GM20000 (cell line): ENCODE measurements around the gene YOD1.

Experiments used
- DNase-seq: peaks from one replicate; pipeline ENCODE4 v3.0.0; 2012; ENCODE audit warnings: low spot score
- CTCF ChIP-seq: IDR thresholded peaks from 2 replicates; pipeline ENCODE4 v1.5.1; 2012; ENCODE audit warnings: mild to moderate bottlenecking, control low read depth; ENCODE audit errors: extremely low read depth, missing control alignments

Gene YOD1

GRCh38 chr1:207051191-207051943 lies at the start of gene YOD1:
Gene YOD1 (minus strand): TSS chr1:207051208. CDS start chr1:207051030, 178 bp downstream.
- no peak for TF ChIP-seq CTCF
- DNase-seq: no peak

GRCh38 chr1:207097871-207098324 lies 46.9 kb upstream of the YOD1 start:
- peak; percentile 56 for DNase-seq
- TF ChIP-seq CTCF: no peak

GRCh38 chr1:207093944-207094343 lies 42.9 kb upstream of the YOD1 start:
- no peak for TF ChIP-seq CTCF
- DNase-seq: no peak

GRCh38 chr1:207091200-207091908 lies 40.3 kb upstream of the YOD1 start:
- DNase-seq: no peak
- no peak for TF ChIP-seq CTCF

GRCh38 chr1:207089627-207090355 lies 38.8 kb upstream of the YOD1 start:
- TF ChIP-seq CTCF: no peak
- no peak for DNase-seq

- no peak for DNase-seq
- TF ChIP-seq CTCF: no peak
Measured at GRCh38 chr1:207088701-207089626, 38.0 kb upstream of the YOD1 start, which contains the start of gene C4BPB. Gene C4BPB (plus strand): TSS chr1:207088860. CDS start chr1:207089532, 672 bp downstream.
